Breast epithelium (tissue), 3 donors: Measurements from ENCODE around the gene SHROOM2.

ENCODE experiments used
- POLR2A ChIP-seq: fragments of 450-650 bp; IDR thresholded peaks from one replicate; pipeline ENCODE4 v1.6.1; 2016; ENCODE audit warnings: antibody characterized with exemption, mild to moderate bottlenecking, moderate library complexity
- TF ChIP-seq, protein P1 (sequence below), 3 donors: fragments of 450-650 bp; IDR thresholded peaks; one replicate each; pipeline ENCODE4 v1.5.1; 2016 to 2017; ENCODE audit warnings: antibody characterized with exemption in 3 of 3, mild to moderate bottlenecking in 3 of 3, moderate library complexity in 3 of 3

DNA sequence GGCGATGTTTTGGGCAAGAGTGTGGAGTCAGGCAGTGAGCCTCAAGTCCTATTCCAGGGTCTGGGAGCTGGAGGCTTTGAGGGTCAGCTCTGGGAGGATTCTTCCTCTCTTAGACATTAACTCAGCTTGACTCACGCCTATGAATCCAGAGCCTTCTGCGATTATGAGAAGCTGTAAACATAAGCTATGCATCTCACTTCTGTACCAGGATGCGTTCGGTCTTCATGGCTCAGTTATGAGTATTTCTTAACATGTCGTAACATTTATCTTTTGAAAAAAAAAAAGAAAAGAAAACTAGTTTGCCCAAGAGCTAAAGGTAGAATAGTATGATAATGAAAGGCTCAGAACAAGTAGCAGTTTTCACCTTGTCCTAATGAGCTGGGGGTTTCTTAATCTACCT lies 4.6 kb downstream of the SHROOM2 start:
- TF ChIP-seq POLR2A, result no peak
- TF ChIP-seq, protein P1, sequence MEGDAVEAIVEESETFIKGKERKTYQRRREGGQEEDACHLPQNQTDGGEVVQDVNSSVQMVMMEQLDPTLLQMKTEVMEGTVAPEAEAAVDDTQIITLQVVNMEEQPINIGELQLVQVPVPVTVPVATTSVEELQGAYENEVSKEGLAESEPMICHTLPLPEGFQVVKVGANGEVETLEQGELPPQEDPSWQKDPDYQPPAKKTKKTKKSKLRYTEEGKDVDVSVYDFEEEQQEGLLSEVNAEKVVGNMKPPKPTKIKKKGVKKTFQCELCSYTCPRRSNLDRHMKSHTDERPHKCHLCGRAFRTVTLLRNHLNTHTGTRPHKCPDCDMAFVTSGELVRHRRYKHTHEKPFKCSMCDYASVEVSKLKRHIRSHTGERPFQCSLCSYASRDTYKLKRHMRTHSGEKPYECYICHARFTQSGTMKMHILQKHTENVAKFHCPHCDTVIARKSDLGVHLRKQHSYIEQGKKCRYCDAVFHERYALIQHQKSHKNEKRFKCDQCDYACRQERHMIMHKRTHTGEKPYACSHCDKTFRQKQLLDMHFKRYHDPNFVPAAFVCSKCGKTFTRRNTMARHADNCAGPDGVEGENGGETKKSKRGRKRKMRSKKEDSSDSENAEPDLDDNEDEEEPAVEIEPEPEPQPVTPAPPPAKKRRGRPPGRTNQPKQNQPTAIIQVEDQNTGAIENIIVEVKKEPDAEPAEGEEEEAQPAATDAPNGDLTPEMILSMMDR (IDR thresholded peaks at IDR 0.05), result no peak
